GM23248 (cell line): ENCODE results near the gene MRM2. TPM values are rescaled to one million over a fixed set of nuclear protein-coding genes. Genes with fewer than 3 reads are reported as not detected.

ENCODE experiments used
- DNase-seq: peaks from one replicate; pipeline ENCODE4 v3.0.0-alpha.2; 2015
- H2AFZ ChIP-seq: fragments of 200-600 bp; sonication (generic); 2 replicates; pipeline ENCODE4 v1.6.1; 2016; ENCODE audit warnings: antibody characterized with exemption
- H3F3A ChIP-seq: fragments of 200-600 bp; sonication (generic); 2 replicates; pipeline ENCODE4 v1.6.1; 2016; ENCODE audit warnings: mild to moderate bottlenecking, antibody characterized with exemption, mixed run types; ENCODE audit not compliant: insufficient read depth
- H3K27ac ChIP-seq: fragments of 200-600 bp; sonication (generic); 2 replicates; pipeline ENCODE4 v1.5.1; 2016; ENCODE audit warnings: mild to moderate bottlenecking
- H3K27me3 ChIP-seq: fragments of 200-600 bp; sonication (generic); replicated peaks from 2 replicates; pipeline ENCODE4 v1.6.1; 2016; ENCODE audit warnings: mild to moderate bottlenecking; ENCODE audit not compliant: insufficient read depth
- H3K36me3 ChIP-seq: fragments of 200-600 bp; sonication (generic); 2 replicates; pipeline ENCODE4 v1.6.1; 2016; ENCODE audit warnings: low read depth, mild to moderate bottlenecking
- H3K4me1 ChIP-seq: fragments of 200-600 bp; sonication (generic); 2 replicates; pipeline ENCODE4 v1.6.1; 2016; ENCODE audit warnings: mild to moderate bottlenecking; ENCODE audit not compliant: insufficient read depth
- H3K4me2 ChIP-seq: fragments of 200-600 bp; sonication (generic); one replicate; pipeline ENCODE4 v1.6.1; 2016; ENCODE audit warnings: mild to moderate bottlenecking; ENCODE audit not compliant: unreplicated experiment
- H3K4me3 ChIP-seq: fragments of 200-600 bp; sonication (generic); 2 replicates; pipeline ENCODE4 v1.5.1; 2016; ENCODE audit warnings: mild to moderate bottlenecking
- H3K79me2 ChIP-seq: fragments of 200-600 bp; sonication (generic); 2 replicates; pipeline ENCODE4 v1.6.1; 2016; ENCODE audit warnings: mild to moderate bottlenecking; ENCODE audit not compliant: insufficient read depth
- H3K9ac ChIP-seq: fragments of 200-600 bp; sonication (generic); 2 replicates; pipeline ENCODE4 v1.6.1; 2016; ENCODE audit warnings: mild to moderate bottlenecking
- H3K9me2 ChIP-seq: fragments of 200-600 bp; sonication (generic); 2 replicates; pipeline ENCODE4 v1.6.1; 2016; ENCODE audit warnings: mixed run types, mild to moderate bottlenecking, moderate library complexity; ENCODE audit not compliant: insufficient read depth
- H3K9me3 ChIP-seq: fragments of 200-600 bp; sonication (generic); one replicate; pipeline ENCODE4 v1.6.1; 2017; ENCODE audit warnings: low read depth
- H4K20me1 ChIP-seq: fragments of 200-600 bp; sonication (generic); 2 replicates; pipeline ENCODE4 v1.6.0; 2016; ENCODE audit not compliant: insufficient read depth
- EZH2 ChIP-seq: fragments of 200-600 bp; sonication (generic); IDR thresholded peaks from 2 replicates; pipeline ENCODE4 v1.6.1; 2018; ENCODE audit warnings: antibody characterized with exemption, mild to moderate bottlenecking; ENCODE audit not compliant: insufficient read depth, poor library complexity, severe bottlenecking
- EZH2phosphoT487 ChIP-seq: fragments of 200-600 bp; sonication (generic); IDR thresholded peaks from 2 replicates; pipeline ENCODE4 v1.6.1; 2018; ENCODE audit warnings: antibody characterized with exemption, moderate library complexity, mild to moderate bottlenecking, low read depth; ENCODE audit not compliant: insufficient read depth
- WGBS, 2 experiments: methylation state at CpG; one replicate each; pipeline ENCODE4 v1.1.6; 2015 to 2017; ENCODE audit warnings: low lambda C conversion rate in 2 of 2, low coverage in 1 of 2; ENCODE audit errors: missing lambda C conversion rate in 2 of 2; 5-methylcytosine and 5-hydroxymethylcytosine counted together
- in situ Hi-C: fragments of 300-500 bp; cut with MboI; formaldehyde crosslinking; loops from 2 replicates; pipeline ENCODE4 v1.15.0; 2020
- polyA plus RNA-seq: library from polyadenylated mRNA; unstranded; fragments of >200 nt; fragmentation: Nextera tagmentation; extraction: Ambion mirVana; gene quantifications from 2 replicates; pipeline ENCODE4 v1.2.1, GENCODE V29; 2016
- total RNA-seq: library from RNA; depleted of rRNA; stranded (reverse); fragments of >200 nt; shearing (Covaris generic); gene quantifications from 2 replicates; pipeline ENCODE4 v1.2.3, GENCODE V29; 2014

The MRM2 gene
- total and polyA plus RNA-seq, 2 experiments from 2014 or later, result 20.8 to 42.2 TPM

- Histone ChIP-seq H3K27ac (no peak overlapping the region), H3K79me2 (peaks cover 10% of the 10 kb centered on the region), H3K9me3 (no peaks in the 10 kb centered on the region), H3K9me2 (no peaks in the 10 kb centered on the region), H3K4me1 (no peaks in the 10 kb centered on the region; the same call in 1 of the 2 replicates), H3K4me2 (no peak overlapping the region), H3K4me3 (no peak overlapping the region), H3K27me3 (no peaks in the 10 kb centered on the region), H3K36me3 (no peaks in the 10 kb centered on the region; the same call in 1 of the 2 replicates), H4K20me1 (no peaks in the 10 kb centered on the region), H3K9ac (no peak overlapping the region), H2AFZ (no peak overlapping the region), H3F3A (0 out of 2 replicates have a peak, but pooled peaks cover 3% of the 10 kb centered on the region)
- TF ChIP-seq EZH2 (no peak), EZH2phosphoT487 (no peak)
- in situ Hi-C loops, result no loop called here
- WGBS, 2 experiments, result 91% methylated on average over 19 of the region's 19 CpGs
- DNase-seq, result no peak
Observed at GRCh38 chr7:2193575-2194305, 48.3 kb downstream of the MRM2 start.

GRCh38 chr7:2192831-2193534 is 49.0 kb downstream of the MRM2 start:
- H3K9me2 ChIP-seq, result no peaks in the 10 kb centered on the region
- no peaks in the 10 kb centered on the region for H4K20me1 ChIP-seq
- TF ChIP-seq EZH2phosphoT487 (no peak), EZH2 (no peak)
- no peaks in the 10 kb centered on the region for H3K27me3 ChIP-seq
- H3K79me2 ChIP-seq, result peaks cover 16% of the 10 kb centered on the region
- H3K36me3 ChIP-seq, result no peaks in the 10 kb centered on the region; the same call in 1 of the 2 replicates
- no peak overlapping the region for H3K4me3 ChIP-seq
- in situ Hi-C loops, result no loop called here
- no peaks in the 10 kb centered on the region; the same call in 1 of the 2 replicates for H3K4me1 ChIP-seq
- H3K9me3 ChIP-seq, result no peaks in the 10 kb centered on the region
- no peak for DNase-seq
- H3F3A ChIP-seq, result 0 out of 2 replicates have a peak, but pooled peaks cover 3% of the 10 kb centered on the region
- WGBS, 2 experiments, result 84 to 88% methylated on average over 17 to 18 of the region's 18 CpGs
- no peak overlapping the region for H3K9ac ChIP-seq
- H2AFZ ChIP-seq, result no peak overlapping the region
- no peak overlapping the region for H3K4me2 ChIP-seq
- no peak overlapping the region for H3K27ac ChIP-seq

GRCh38 chr7:2191016-2191415 is 51.0 kb downstream of the MRM2 start:
- Histone ChIP-seq H3K27ac (no peak overlapping the region), H3K4me1 (no peaks in the 10 kb centered on the region; the same call in 1 of the 2 replicates), H2AFZ (no peak overlapping the region), H3K4me3 (no peak overlapping the region), H3K36me3 (no peaks in the 10 kb centered on the region; the same call in 1 of the 2 replicates), H3K9me2 (no peaks in the 10 kb centered on the region), H3K9ac (no peak overlapping the region), H4K20me1 (no peaks in the 10 kb centered on the region), H3K27me3 (no peaks in the 10 kb centered on the region), H3K79me2 (peaks cover 24% of the 10 kb centered on the region), H3K4me2 (no peak overlapping the region), H3K9me3 (no peaks in the 10 kb centered on the region), H3F3A (0 out of 2 replicates have a peak, but pooled peaks cover 3% of the 10 kb centered on the region)
- no peak for DNase-seq
- in situ Hi-C loops, result no loop called here
- TF ChIP-seq EZH2phosphoT487, result no peak
- no peak for TF ChIP-seq EZH2
- WGBS, 2 experiments, result 95% methylated on average over 9 of the region's 9 CpGs

GRCh38 chr7:2190531-2190930 is 51.5 kb downstream of the MRM2 start:
- no peaks in the 10 kb centered on the region for H3K27me3 ChIP-seq
- H3K79me2 ChIP-seq, result peaks cover 24% of the 10 kb centered on the region
- H3K9me3 ChIP-seq, result no peaks in the 10 kb centered on the region
- in situ Hi-C loops, result no loop called here
- TF ChIP-seq EZH2 (no peak), EZH2phosphoT487 (no peak)
- no peak overlapping the region for H3K4me3 ChIP-seq
- no peak overlapping the region for H2AFZ ChIP-seq
- no peaks in the 10 kb centered on the region for H4K20me1 ChIP-seq
- no peaks in the 10 kb centered on the region; the same call in 1 of the 2 replicates for H3K4me1 ChIP-seq
- DNase-seq, result peak; percentile 60
- H3K9ac ChIP-seq, result no peak overlapping the region
- no peak overlapping the region for H3K4me2 ChIP-seq
- 0 out of 2 replicates have a peak overlapping the region, but pooled peaks have one; percentile 17 for H3K27ac ChIP-seq
- 81% methylated on average over 10 of the region's 10 CpGs for WGBS, 2 experiments
- H3F3A ChIP-seq, result 0 out of 2 replicates have a peak, but pooled peaks cover 3% of the 10 kb centered on the region
- H3K9me2 ChIP-seq, result no peaks in the 10 kb centered on the region
- H3K36me3 ChIP-seq, result no peaks in the 10 kb centered on the region; the same call in 1 of the 2 replicates
